IPS DF 4.7 (cell line): ENCODE measurements around the gene CD3D.

Experiments
- DNase-seq: peaks from one replicate; pipeline ENCODE4 v3.0.0-alpha.2; 2013; ENCODE audit warnings: low spot score; ENCODE audit errors: extremely low read depth

The CD3D gene

GRCh38 chr11:118304227-118304567 lies 38.3 kb downstream of the CD3D start:
- no peak for DNase-seq

GRCh38 chr11:118301600-118302195 lies 40.8 kb downstream of the CD3D start:
- DNase-seq, result no peak

- no peak for DNase-seq
Measured at GRCh38 chr11:118295815-118296454, 46.6 kb downstream of the CD3D start.

GRCh38 chr11:118295199-118295598 lies 47.3 kb downstream of the CD3D start:
- no peak for DNase-seq

- no peak for DNase-seq
Measured at GRCh38 chr11:118294053-118294452, 48.5 kb downstream of the CD3D start.

- DNase-seq, result no peak
Measured at GRCh38 chr11:118291477-118292135, 50.9 kb downstream of the CD3D start.

GRCh38 chr11:118290923-118291322 lies 51.6 kb downstream of the CD3D start:
- no peak for DNase-seq

- no peak for DNase-seq
Measured at GRCh38 chr11:118289401-118289800, 53.1 kb downstream of the CD3D start.
